ENCODE data around the gene CHST8. TPM values are rescaled to one million over a fixed set of nuclear protein-coding genes. Genes with fewer than 3 reads are reported as not detected.
A peak's percentile ranks its signal among the peaks of the same experiment; 100 is the strongest.

Gene CHST8
- total RNA-seq, 5 donors from 2014 or later (not counting 1 experiment from before 2014, with no cell fraction given) = not detected

DNA sequence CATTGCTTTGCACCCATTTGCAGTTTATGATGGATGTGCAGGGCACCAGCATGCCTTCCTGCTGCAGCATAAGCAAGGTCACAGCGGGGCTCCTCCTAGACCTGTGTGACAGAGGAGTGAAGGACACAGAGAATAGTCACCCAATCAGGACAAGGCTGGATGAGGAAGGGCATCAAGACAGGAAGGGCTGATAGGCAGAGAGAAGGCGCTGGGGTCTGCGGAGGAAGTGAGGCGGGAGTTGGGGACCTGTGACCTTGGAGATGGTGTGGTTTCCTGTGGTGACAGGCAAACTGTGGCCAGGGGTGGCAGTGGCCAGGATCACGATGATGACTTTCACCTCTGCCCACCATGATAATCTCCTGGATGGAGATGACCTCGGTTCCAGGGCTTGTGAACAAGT lies 158.5 kb downstream of the CHST8 start:
- Mint-ChIP-seq H3K27ac (no peak overlapping the region), H3K27me3 (peaks cover 25 to 33% of the 10 kb centered on the region in 2 donors), H3K4me1 (peaks cover 6 to 34% (median 14%) of the 10 kb centered on the region in 3 donors), H3K4me3 (no peak overlapping the region), H3K36me3 (no peaks in the 10 kb centered on the region), H3K9me3 (no peaks in the 10 kb centered on the region)
- WGBS (ENCODE audit: insufficient coverage) = 40% methylated on average over 4 of the region's 6 CpGs
- no peaks in the 10 kb centered on the region for H3K36me3 ChIP-seq (ENCODE audit: control insufficient read depth in 2 of 2, extremely low read depth in 1 of 2, insufficient read depth in 1 of 2, low read length in 1 of 2)
- no peak overlapping the region for H3K27ac ChIP-seq (ENCODE audit: low read length)
- ChIA-PET CTCF (interaction anchor here in 1 of 2 donors (0.6 kb wide), 1 partner anchor 491 kb away, joined by 8 read pairs; no protein-coding TSS in a partner anchor), POLR2A (no interaction called here)
- ATAC-seq (replicated peaks in 1 of 4) (no peak), DNase-seq (no peak)
- peaks cover 0 to 50% of the 10 kb centered on the region in 2 experiments for H3K27me3 ChIP-seq (replicated peaks in 1 of 2; ENCODE audit: control insufficient read depth in 2 of 2, extremely low read depth in 1 of 2, insufficient read depth in 2 of 2, low read length in 1 of 2)
- H3K4me3 ChIP-seq (ENCODE audit: control insufficient read depth in 1 of 2, extremely low read depth in 1 of 2, low read length in 1 of 2) = no peak overlapping the region
- no peaks in the 10 kb centered on the region for H3K9me3 ChIP-seq
- peaks cover 0 to 11% of the 10 kb centered on the region in 2 experiments for H3K4me1 ChIP-seq (ENCODE audit: control insufficient read depth in 1 of 2, extremely low read depth in 1 of 2, insufficient read depth in 2 of 2, low read length in 2 of 2)

DNA sequence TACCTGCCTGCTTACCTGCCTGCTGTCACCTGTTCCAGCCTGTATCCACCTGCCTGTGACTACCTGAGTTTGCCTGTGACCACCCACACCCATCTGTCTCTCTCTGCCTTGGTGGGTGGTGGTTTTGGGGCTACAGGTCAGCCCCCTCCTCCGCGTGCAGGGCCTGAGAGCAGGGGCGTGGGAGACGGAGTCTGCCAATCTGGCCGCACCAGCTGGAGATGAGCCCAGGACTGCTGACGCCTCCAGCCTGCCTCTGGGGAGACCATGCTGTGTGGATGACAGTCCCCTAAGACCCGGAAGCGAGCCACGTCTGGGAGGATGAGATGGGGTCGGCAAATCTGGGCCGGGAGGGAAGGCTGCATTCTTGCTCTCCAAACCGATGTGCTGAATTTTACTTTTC lies 159.0 kb downstream of the CHST8 start:
- H3K27ac Mint-ChIP-seq = peak overlapping the region in 1 of 2 donors; percentile 5
- peaks cover 26 to 30% of the 10 kb centered on the region in 2 donors for H3K27me3 Mint-ChIP-seq
- no peaks in the 10 kb centered on the region for H3K9me3 Mint-ChIP-seq
- H3K36me3 Mint-ChIP-seq = no peaks in the 10 kb centered on the region
- H3K4me1 Mint-ChIP-seq = peaks cover 11 to 39% (median 19%) of the 10 kb centered on the region in 3 donors
- DNase-seq (no peak), ATAC-seq (replicated peaks in 1 of 4) (no peak)
- Histone ChIP-seq H3K27ac (ENCODE audit: low read length) (no peak overlapping the region), H3K9me3 (no peaks in the 10 kb centered on the region), H3K4me1 (ENCODE audit: control insufficient read depth in 1 of 2, extremely low read depth in 1 of 2, insufficient read depth in 2 of 2, low read length in 2 of 2) (peaks cover 0 to 13% of the 10 kb centered on the region in 2 experiments), H3K27me3 (replicated peaks in 1 of 2; ENCODE audit: control insufficient read depth in 2 of 2, extremely low read depth in 1 of 2, insufficient read depth in 2 of 2, low read length in 1 of 2) (peaks cover 0 to 48% of the 10 kb centered on the region in 2 experiments), H3K4me3 (ENCODE audit: control insufficient read depth in 1 of 2, extremely low read depth in 1 of 2, low read length in 1 of 2) (no peak overlapping the region), H3K36me3 (ENCODE audit: control insufficient read depth in 2 of 2, extremely low read depth in 1 of 2, insufficient read depth in 1 of 2, low read length in 1 of 2) (no peaks in the 10 kb centered on the region)
- CTCF ChIA-PET = interaction anchor here in 1 of 2 donors (0.6 kb wide), 1 partner anchor 18 kb away, joined by 4 read pairs; no protein-coding TSS in a partner anchor
- POLR2A ChIA-PET = no interaction called here
- H3K4me3 Mint-ChIP-seq = no peak overlapping the region
- 88% methylated on average over 7 of the region's 12 CpGs for WGBS (ENCODE audit: insufficient coverage)

DNA sequence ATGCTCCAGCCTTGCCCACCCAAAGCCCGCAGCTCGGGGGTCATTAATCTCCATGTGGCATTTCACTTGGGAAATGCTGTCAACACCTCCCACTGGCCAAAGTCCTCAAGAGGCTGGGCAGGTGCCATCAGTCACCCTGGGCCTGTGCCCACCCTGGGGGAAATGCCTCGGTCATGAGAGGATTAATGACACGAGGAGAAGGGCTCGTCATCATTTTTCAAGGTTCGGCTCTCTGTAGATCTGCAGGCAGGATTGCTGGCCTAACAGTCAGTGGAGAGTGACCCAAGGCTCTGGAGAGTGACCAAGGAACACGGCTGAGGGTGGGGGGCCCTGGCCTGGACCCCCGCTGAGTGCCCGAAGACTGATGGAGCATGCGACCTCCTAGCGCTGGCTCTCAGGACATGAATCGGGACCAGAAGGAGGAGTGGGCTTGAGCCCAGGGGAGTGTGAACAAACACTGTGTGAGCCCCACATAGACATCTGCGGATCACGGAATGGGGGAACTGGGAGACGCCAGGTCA lies 159.7 kb downstream of the CHST8 start:
- CTCF ChIA-PET = no interaction called here
- WGBS (ENCODE audit: insufficient coverage) = 96% methylated on average over 14 of the region's 15 CpGs
- POLR2A ChIA-PET = no interaction called here
- ATAC-seq (replicated peaks in 1 of 4) (no peak), DNase-seq (no peak)
- H3K4me3 ChIP-seq (ENCODE audit: control insufficient read depth in 1 of 2, extremely low read depth in 1 of 2, low read length in 1 of 2) = no peak overlapping the region
- no peak overlapping the region for H3K4me3 Mint-ChIP-seq
- H3K36me3 ChIP-seq (ENCODE audit: control insufficient read depth in 2 of 2, extremely low read depth in 1 of 2, insufficient read depth in 1 of 2, low read length in 1 of 2) = no peaks in the 10 kb centered on the region
- peaks cover 26 to 28% of the 10 kb centered on the region in 2 donors for H3K27me3 Mint-ChIP-seq
- H3K27ac Mint-ChIP-seq = no peak overlapping the region
- H3K27ac ChIP-seq (ENCODE audit: low read length) = no peak overlapping the region
- no peaks in the 10 kb centered on the region for H3K9me3 ChIP-seq
- H3K9me3 Mint-ChIP-seq = no peaks in the 10 kb centered on the region
- no peaks in the 10 kb centered on the region for H3K36me3 Mint-ChIP-seq
- peaks cover 0 to 42% of the 10 kb centered on the region in 2 experiments for H3K27me3 ChIP-seq (replicated peaks in 1 of 2; ENCODE audit: control insufficient read depth in 2 of 2, extremely low read depth in 1 of 2, insufficient read depth in 2 of 2, low read length in 1 of 2)
- peaks cover 14 to 43% (median 20%) of the 10 kb centered on the region in 3 donors for H3K4me1 Mint-ChIP-seq
- peaks cover 0 to 17% of the 10 kb centered on the region in 2 experiments for H3K4me1 ChIP-seq (ENCODE audit: control insufficient read depth in 1 of 2, extremely low read depth in 1 of 2, insufficient read depth in 2 of 2, low read length in 2 of 2)

DNA sequence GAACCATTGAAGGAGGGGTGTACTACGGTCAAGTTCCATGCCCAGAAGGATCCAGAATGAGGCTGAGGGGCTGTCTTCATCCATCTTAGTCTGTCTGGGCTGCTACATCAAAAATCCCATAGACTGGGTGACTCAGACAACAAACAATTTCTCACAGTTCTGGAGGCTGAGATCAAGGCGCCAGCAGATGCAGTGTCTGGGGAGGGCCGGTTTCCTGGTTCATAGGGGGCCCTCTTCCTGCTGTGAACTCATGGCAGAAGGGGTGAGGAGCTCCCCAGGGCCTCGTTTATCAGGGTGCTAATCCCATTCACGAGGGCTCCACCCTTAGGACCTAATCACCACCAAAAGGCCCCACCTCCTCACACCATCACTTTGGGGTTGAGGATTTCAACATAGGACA lies 160.2 kb downstream of the CHST8 start:
- H3K4me3 ChIP-seq (ENCODE audit: control insufficient read depth in 1 of 2, extremely low read depth in 1 of 2, low read length in 1 of 2) = no peak overlapping the region
- POLR2A ChIA-PET = no interaction called here
- H3K9me3 ChIP-seq = no peaks in the 10 kb centered on the region
- CTCF ChIA-PET = interaction anchor here in 1 of 2 donors (0.6 kb wide), 1 partner anchor 345 kb away, joined by 3 read pairs; no protein-coding TSS in a partner anchor
- WGBS (ENCODE audit: insufficient coverage) = 100% methylated on average over 1 of the region's 5 CpGs
- H3K9me3 Mint-ChIP-seq = no peaks in the 10 kb centered on the region
- H3K36me3 ChIP-seq (ENCODE audit: control insufficient read depth in 2 of 2, extremely low read depth in 1 of 2, insufficient read depth in 1 of 2, low read length in 1 of 2) = no peaks in the 10 kb centered on the region
- peaks cover 26 to 28% of the 10 kb centered on the region in 2 donors for H3K27me3 Mint-ChIP-seq
- H3K36me3 Mint-ChIP-seq = no peaks in the 10 kb centered on the region
- peaks cover 14 to 43% (median 20%) of the 10 kb centered on the region in 3 donors for H3K4me1 Mint-ChIP-seq
- ATAC-seq (replicated peaks in 1 of 4) (no peak), DNase-seq (no peak)
- no peak overlapping the region for H3K27ac ChIP-seq (ENCODE audit: low read length)
- H3K27me3 ChIP-seq (replicated peaks in 1 of 2; ENCODE audit: control insufficient read depth in 2 of 2, extremely low read depth in 1 of 2, insufficient read depth in 2 of 2, low read length in 1 of 2) = peaks cover 0 to 37% of the 10 kb centered on the region in 2 experiments
- no peak overlapping the region for H3K4me3 Mint-ChIP-seq
- peaks cover 0 to 17% of the 10 kb centered on the region in 2 experiments for H3K4me1 ChIP-seq (ENCODE audit: control insufficient read depth in 1 of 2, extremely low read depth in 1 of 2, insufficient read depth in 2 of 2, low read length in 2 of 2)
- peak overlapping the region in 1 of 2 donors; percentile 41 for H3K27ac Mint-ChIP-seq

DNA sequence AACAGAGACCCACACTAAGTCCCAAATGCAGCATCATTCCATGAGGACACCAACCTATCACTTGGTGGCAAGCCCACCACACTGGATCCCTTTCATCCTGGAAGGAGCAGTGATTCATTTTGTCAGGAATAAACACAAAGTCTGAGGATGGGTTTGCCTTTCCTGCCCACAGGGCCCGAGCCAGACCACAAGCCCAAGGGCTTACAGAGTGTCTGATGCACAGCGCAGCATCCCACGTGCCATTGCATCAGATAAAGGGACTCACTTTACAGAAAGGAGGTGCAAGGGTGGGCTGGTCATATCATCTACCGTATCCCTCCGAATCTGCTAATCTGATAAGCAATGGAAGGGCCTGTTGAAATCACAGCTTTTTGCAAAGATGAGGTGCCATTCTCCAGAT lies 162.7 kb downstream of the CHST8 start:
- H3K27ac Mint-ChIP-seq = peak overlapping the region; percentile 35 to 84
- DNase-seq (no peak), ATAC-seq (replicated peaks in 1 of 4) (no peak)
- H3K4me1 ChIP-seq (ENCODE audit: control insufficient read depth in 1 of 2, extremely low read depth in 1 of 2, insufficient read depth in 2 of 2, low read length in 2 of 2) = peaks cover 0 to 6% of the 10 kb centered on the region in 2 experiments
- WGBS (ENCODE audit: insufficient coverage) = no CpG with 5 or more reads among the region's 5 CpGs
- peaks cover 7 to 31% (median 10%) of the 10 kb centered on the region in 3 donors for H3K4me1 Mint-ChIP-seq
- POLR2A ChIA-PET = no interaction called here
- no peaks in the 10 kb centered on the region for H3K36me3 Mint-ChIP-seq
- H3K36me3 ChIP-seq (ENCODE audit: control insufficient read depth in 2 of 2, extremely low read depth in 1 of 2, insufficient read depth in 1 of 2, low read length in 1 of 2) = no peaks in the 10 kb centered on the region
- no peak overlapping the region for H3K4me3 Mint-ChIP-seq
- peaks cover 21 to 23% of the 10 kb centered on the region in 2 donors for H3K27me3 Mint-ChIP-seq
- no peaks in the 10 kb centered on the region for H3K9me3 Mint-ChIP-seq
- peak overlapping the region; percentile 21 for H3K27ac ChIP-seq (ENCODE audit: low read length)
- CTCF ChIA-PET = interaction anchor here in 1 of 2 donors (0.7 kb wide), 1 partner anchor 437 kb away, joined by 3 read pairs; no protein-coding TSS in a partner anchor
- no peak overlapping the region for H3K4me3 ChIP-seq (ENCODE audit: control insufficient read depth in 1 of 2, extremely low read depth in 1 of 2, low read length in 1 of 2)
- H3K27me3 ChIP-seq (replicated peaks in 1 of 2; ENCODE audit: control insufficient read depth in 2 of 2, extremely low read depth in 1 of 2, insufficient read depth in 2 of 2, low read length in 1 of 2) = peaks cover 0 to 16% of the 10 kb centered on the region in 2 experiments
- no peaks in the 10 kb centered on the region for H3K9me3 ChIP-seq

DNA sequence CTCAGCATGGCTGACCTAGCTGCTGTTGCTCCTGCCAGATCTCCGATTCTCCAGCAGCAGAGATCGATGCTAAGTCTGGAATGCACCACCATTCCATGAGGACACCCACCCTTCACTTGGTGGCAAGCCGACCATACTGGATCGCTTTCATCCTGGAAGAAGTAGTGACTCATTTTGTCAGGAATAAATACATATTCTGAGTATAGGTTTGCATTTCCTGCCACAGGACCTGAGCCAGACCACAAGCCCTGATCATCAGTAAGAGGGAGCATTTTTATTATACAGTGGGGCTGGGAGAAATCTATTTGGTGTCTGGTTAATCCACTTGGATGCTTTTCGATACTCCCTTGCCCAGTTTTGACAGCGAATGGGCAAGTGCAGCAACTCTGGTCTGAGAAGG lies 164.0 kb downstream of the CHST8 start:
- H3K27ac Mint-ChIP-seq = peak overlapping the region; percentile 35 to 84
- Histone ChIP-seq H3K4me1 (ENCODE audit: control insufficient read depth in 1 of 2, extremely low read depth in 1 of 2, insufficient read depth in 2 of 2, low read length in 2 of 2) (peaks cover 0 to 6% of the 10 kb centered on the region in 2 experiments), H3K4me3 (ENCODE audit: control insufficient read depth in 1 of 2, extremely low read depth in 1 of 2, low read length in 1 of 2) (no peak overlapping the region), H3K27me3 (replicated peaks in 1 of 2; ENCODE audit: control insufficient read depth in 2 of 2, extremely low read depth in 1 of 2, insufficient read depth in 2 of 2, low read length in 1 of 2) (peaks cover 0 to 8% of the 10 kb centered on the region in 2 experiments), H3K9me3 (no peaks in the 10 kb centered on the region), H3K27ac (ENCODE audit: low read length) (no peak overlapping the region), H3K36me3 (ENCODE audit: control insufficient read depth in 2 of 2, extremely low read depth in 1 of 2, insufficient read depth in 1 of 2, low read length in 1 of 2) (no peaks in the 10 kb centered on the region)
- 79% methylated on average over 3 of the region's 6 CpGs for WGBS (ENCODE audit: insufficient coverage)
- H3K4me1 Mint-ChIP-seq = peaks cover 6 to 24% (median 10%) of the 10 kb centered on the region in 3 donors
- ATAC-seq (replicated peaks in 1 of 4) (peak in 1 of 4 experiments; percentile 42), DNase-seq (no peak)
- H3K9me3 Mint-ChIP-seq = no peaks in the 10 kb centered on the region
- ChIA-PET POLR2A (no interaction called here), CTCF (no interaction called here)
- H3K27me3 Mint-ChIP-seq = peaks cover 14 to 17% of the 10 kb centered on the region in 2 donors
- H3K4me3 Mint-ChIP-seq = peak overlapping the region in 1 of 3 donors; percentile 19
- no peaks in the 10 kb centered on the region for H3K36me3 Mint-ChIP-seq
